PC-3 (cell line): Measurements from ENCODE around the gene TNFRSF4. TPM values are rescaled to one million over a fixed set of nuclear protein-coding genes. Genes with fewer than 3 reads are reported as not detected.

Source experiments
- ATAC-seq: fragments of 200-7000 bp; cut with Tn5 transposase; 2 replicates; pipeline ENCODE4 v1.9.1; 2020; ENCODE audit warnings: mild to moderate bottlenecking, moderate library complexity
- BruUV-seq: library from RNA; stranded (reverse); fragments of 400-500 nt; replicated peaks from 2 replicates; lab custom pipeline; 2021; lab: Mats Ljungman, UMichigan
- CTCF ChIA-PET: fragments of 300-600 bp; sonication (Branson Sonifier 250); formaldehyde crosslinking; loops from one replicate; lab custom pipeline; 2022; ENCODE audit warnings: antibody characterized with exemption; lab: Charles Lee
- POLR2A ChIA-PET: fragments of 300-600 bp; sonication (Branson Sonifier 250); formaldehyde crosslinking; loops from one replicate; lab custom pipeline; 2022; ENCODE audit warnings: antibody characterized with exemption; ENCODE audit not compliant: unreplicated experiment; lab: Charles Lee
- DNase-seq: peaks from one replicate; pipeline ENCODE4 v3.0.0-alpha.2; 2015
- H2AFZ ChIP-seq: fragments of 300-600 bp; sonication (generic); 2 replicates; pipeline ENCODE4 v1.6.0; 2016; ENCODE audit warnings: antibody characterized with exemption, low read length
- H3F3A ChIP-seq: fragments of 300-600 bp; sonication (generic); one replicate; pipeline ENCODE4 v1.6.0; 2017; ENCODE audit warnings: antibody characterized with exemption, low read length, control low read depth, mild to moderate bottlenecking; ENCODE audit not compliant: unreplicated experiment
- H3K27ac ChIP-seq: fragments of 300-600 bp; sonication (generic); 2 replicates; pipeline ENCODE4 v1.5.1; 2016; ENCODE audit warnings: mild to moderate bottlenecking, low read length
- H3K27me3 ChIP-seq: fragments of 300-600 bp; sonication (generic); 2 replicates; pipeline ENCODE4 v1.6.1; 2016; ENCODE audit warnings: low read length, mixed read lengths
- H3K36me3 ChIP-seq: fragments of 300-600 bp; sonication (generic); 2 replicates; pipeline ENCODE4 v1.6.1; 2016; ENCODE audit warnings: low read depth, mixed run types, low read length, mixed read lengths
- H3K4me1 ChIP-seq: fragments of 300-600 bp; sonication (generic); 2 replicates; pipeline ENCODE4 v1.5.1; 2016; ENCODE audit warnings: low read length; ENCODE audit not compliant: insufficient read depth
- H3K4me2 ChIP-seq: fragments of 300-600 bp; sonication (generic); 2 replicates; pipeline ENCODE4 v1.6.0; 2016; ENCODE audit warnings: low read length
- H3K4me3 ChIP-seq: fragments of 300-600 bp; sonication (generic); 2 replicates; pipeline ENCODE4 v1.5.1; 2016; ENCODE audit warnings: mild to moderate bottlenecking, low read length, mixed read lengths
- H3K79me2 ChIP-seq: fragments of 300-600 bp; sonication (generic); 2 replicates; pipeline ENCODE4 v1.6.1; 2017; ENCODE audit warnings: low read length, mixed read lengths
- H3K9ac ChIP-seq: fragments of 300-600 bp; sonication (generic); 2 replicates; pipeline ENCODE4 v1.6.0; 2016; ENCODE audit warnings: mild to moderate bottlenecking, low read length
- H3K9me2 ChIP-seq: fragments of 300-600 bp; sonication (generic); replicated peaks from 2 replicates; pipeline ENCODE4 v1.6.1; 2016; ENCODE audit warnings: mixed run types, low read length, mixed read lengths
- H3K9me3 ChIP-seq: fragments of 300-600 bp; sonication (generic); 2 replicates; pipeline ENCODE4 v1.6.1; 2016; ENCODE audit warnings: low read length, mixed read lengths
- H4K20me1 ChIP-seq: fragments of 300-600 bp; sonication (generic); 2 replicates; pipeline ENCODE4 v1.6.1; 2016; ENCODE audit warnings: low read length, mixed read lengths
- CTCF ChIP-seq: fragments of 300-600 bp; sonication (generic); conservative IDR thresholded peaks from 2 replicates; pipeline ENCODE4 v1.5.1; 2017; ENCODE audit warnings: antibody characterized with exemption, low read depth, mild to moderate bottlenecking, low read length
- EZH2 ChIP-seq: fragments of 300-600 bp; sonication (generic); IDR thresholded peaks from one replicate; pipeline ENCODE4 v1.6.1; 2017; ENCODE audit warnings: antibody characterized with exemption, mild to moderate bottlenecking, low read length; ENCODE audit not compliant: unreplicated experiment
- EZH2phosphoT487 ChIP-seq: fragments of 300-600 bp; sonication (generic); IDR thresholded peaks from 2 replicates; pipeline ENCODE4 v1.6.1; 2018; ENCODE audit warnings: mild to moderate bottlenecking, antibody characterized with exemption, low read length, borderline replicate concordance
- intact Hi-C: fragments of 100-400 bp; cut with micrococcal nuclease; formaldehyde crosslinking; loops from 2 replicates; pipeline ENCODE4 v1.9.0; 2023
- total RNA-seq: library from RNA; depleted of rRNA; stranded (reverse); fragments of >200 nt; gene quantifications from 2 replicates; pipeline ENCODE4 v1.2.3, GENCODE V29; 2014

The TNFRSF4 gene
- total RNA-seq, 1 experiment from 2014 or later: 0.11 TPM

- intact Hi-C loops: no loop called here
- TF ChIP-seq EZH2phosphoT487 (no peak), CTCF (no peak), EZH2 (no peak)
- BruUV-seq: TSS peak; percentile 21
- peaks cover 21% of the 10 kb centered on the region; the same call in 1 of the 2 replicates for H3K36me3 ChIP-seq
- H3K4me2 ChIP-seq: no peak overlapping the region
- ATAC-seq (no peak), DNase-seq (no peak)
- no peaks in the 10 kb centered on the region for H4K20me1 ChIP-seq
- no peaks in the 10 kb centered on the region for H3K9me2 ChIP-seq
- H3K9me3 ChIP-seq: no peaks in the 10 kb centered on the region
- CTCF ChIA-PET: interaction anchor here (0.6 kb wide), 2 partner anchors 35 to 76 kb away, joined by 3 to 5 read pairs; no protein-coding TSS in a partner anchor
- no peak overlapping the region for H2AFZ ChIP-seq
- no peaks in the 10 kb centered on the region for H3K27me3 ChIP-seq
- H3K4me1 ChIP-seq: no peaks in the 10 kb centered on the region
- H3K4me3 ChIP-seq: no peak overlapping the region
- POLR2A ChIA-PET: no interaction called here
- no peak overlapping the region for H3K9ac ChIP-seq
- no peaks in the 10 kb centered on the region for H3F3A ChIP-seq
- no peaks in the 10 kb centered on the region for H3K79me2 ChIP-seq
- no peak overlapping the region for H3K27ac ChIP-seq
Observed at GRCh38 chr1:1215080-1215676, 1.2 kb upstream of the TNFRSF4 start.

- BruUV-seq: no TSS peak
- TF ChIP-seq EZH2: no peak
- no peak for TF ChIP-seq CTCF
- no peak for TF ChIP-seq EZH2phosphoT487
- intact Hi-C loops: no loop called here
- Histone ChIP-seq H3K9me3 (no peaks in the 10 kb centered on the region), H3K27ac (no peak overlapping the region), H3K27me3 (no peaks in the 10 kb centered on the region), H3K36me3 (peaks cover 12% of the 10 kb centered on the region; the same call in 1 of the 2 replicates), H2AFZ (no peak overlapping the region), H3K9ac (no peak overlapping the region), H3K9me2 (no peaks in the 10 kb centered on the region), H3F3A (no peaks in the 10 kb centered on the region), H4K20me1 (no peaks in the 10 kb centered on the region), H3K4me1 (peaks cover 6% of the 10 kb centered on the region), H3K4me2 (no peak overlapping the region), H3K79me2 (no peaks in the 10 kb centered on the region), H3K4me3 (no peak overlapping the region)
- DNase-seq (no peak), ATAC-seq (no peak)
- POLR2A ChIA-PET: no interaction called here
- CTCF ChIA-PET: no interaction called here
Observed at GRCh38 chr1:1212780-1213344, 1.1 kb downstream of the TNFRSF4 start.
